HEK293 (cell line): ENCODE results near the gene ITGA2B.

Experiments used
- KLF9 ChIP-seq: fragments of 450-650 bp; formaldehyde crosslinking; IDR thresholded peaks from 2 replicates; pipeline ENCODE4 v1.5.1; 2016; ENCODE audit warnings: missing biosample characterization, missing genetic modification characterization, low read depth
- MYNN ChIP-seq: fragments of 450-650 bp; formaldehyde crosslinking; IDR thresholded peaks from 2 replicates; pipeline ENCODE4 v1.5.1; 2016; ENCODE audit warnings: missing biosample characterization, missing genetic modification characterization, borderline replicate concordance
- PBX3 ChIP-seq: sonication (generic); formaldehyde crosslinking; IDR thresholded peaks from 2 replicates; pipeline ENCODE4 v1.8.1; 2022; ENCODE audit warnings: mild to moderate bottlenecking, moderate library complexity, missing genetic modification reagents
- PRDM1 ChIP-seq: fragments of 450-650 bp; formaldehyde crosslinking; IDR thresholded peaks from 2 replicates; pipeline ENCODE4; 2016; ENCODE audit warnings: missing biosample characterization, missing genetic modification characterization
- PRDM4 ChIP-seq: fragments of 450-650 bp; formaldehyde crosslinking; IDR thresholded peaks from 2 replicates; pipeline ENCODE4 v1.5.1; 2017; ENCODE audit warnings: missing biosample characterization, missing genetic modification characterization
- ZBTB17 ChIP-seq: fragments of 450-650 bp; formaldehyde crosslinking; IDR thresholded peaks from 2 replicates; pipeline ENCODE4 v1.5.1; 2016; ENCODE audit warnings: missing biosample characterization, missing genetic modification characterization
- ZNF214 ChIP-seq: fragments of 450-650 bp; formaldehyde crosslinking; IDR thresholded peaks from 2 replicates; pipeline ENCODE4 v1.5.1; 2017; ENCODE audit warnings: missing biosample characterization, mild to moderate bottlenecking, missing genetic modification characterization, borderline replicate concordance
- ZNF280D ChIP-seq: fragments of 450-650 bp; formaldehyde crosslinking; IDR thresholded peaks from 2 replicates; pipeline ENCODE4 v1.5.1; 2016; ENCODE audit warnings: missing biosample characterization, missing genetic modification characterization
- ZNF302 ChIP-seq: fragments of 450-650 bp; formaldehyde crosslinking; IDR thresholded peaks from 2 replicates; pipeline ENCODE4 v1.5.1; 2016; ENCODE audit warnings: missing biosample characterization, missing genetic modification characterization, low read depth
- ZNF776 ChIP-seq: fragments of 450-650 bp; formaldehyde crosslinking; IDR thresholded peaks from 2 replicates; pipeline ENCODE4 v1.5.0; 2017; ENCODE audit warnings: missing biosample characterization, missing genetic modification characterization, borderline replicate concordance
- ZNF792 ChIP-seq: fragments of 450-650 bp; formaldehyde crosslinking; IDR thresholded peaks from 2 replicates; pipeline ENCODE4 v1.5.1; 2016; ENCODE audit warnings: missing biosample characterization, missing genetic modification characterization
- TF ChIP-seq, protein P1 (sequence below): fragments of 450-650 bp; formaldehyde crosslinking; IDR thresholded peaks from 2 replicates; pipeline ENCODE4 v1.5.1; 2016; ENCODE audit warnings: missing biosample characterization, missing genetic modification characterization

GRCh38 chr17:44394833-44395232 lies 5.4 kb upstream of the ITGA2B start:
- TF ChIP-seq MYNN (tag by site-specific recombination), result no peak
- TF ChIP-seq ZNF280D (tag by site-specific recombination), result no peak
- TF ChIP-seq, protein P1, sequence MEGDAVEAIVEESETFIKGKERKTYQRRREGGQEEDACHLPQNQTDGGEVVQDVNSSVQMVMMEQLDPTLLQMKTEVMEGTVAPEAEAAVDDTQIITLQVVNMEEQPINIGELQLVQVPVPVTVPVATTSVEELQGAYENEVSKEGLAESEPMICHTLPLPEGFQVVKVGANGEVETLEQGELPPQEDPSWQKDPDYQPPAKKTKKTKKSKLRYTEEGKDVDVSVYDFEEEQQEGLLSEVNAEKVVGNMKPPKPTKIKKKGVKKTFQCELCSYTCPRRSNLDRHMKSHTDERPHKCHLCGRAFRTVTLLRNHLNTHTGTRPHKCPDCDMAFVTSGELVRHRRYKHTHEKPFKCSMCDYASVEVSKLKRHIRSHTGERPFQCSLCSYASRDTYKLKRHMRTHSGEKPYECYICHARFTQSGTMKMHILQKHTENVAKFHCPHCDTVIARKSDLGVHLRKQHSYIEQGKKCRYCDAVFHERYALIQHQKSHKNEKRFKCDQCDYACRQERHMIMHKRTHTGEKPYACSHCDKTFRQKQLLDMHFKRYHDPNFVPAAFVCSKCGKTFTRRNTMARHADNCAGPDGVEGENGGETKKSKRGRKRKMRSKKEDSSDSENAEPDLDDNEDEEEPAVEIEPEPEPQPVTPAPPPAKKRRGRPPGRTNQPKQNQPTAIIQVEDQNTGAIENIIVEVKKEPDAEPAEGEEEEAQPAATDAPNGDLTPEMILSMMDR (tag by site-specific recombination), result no peak
- no peak for TF ChIP-seq PRDM4 (tag by site-specific recombination)
- TF ChIP-seq ZBTB17 (tag by site-specific recombination), result no peak
- no peak for TF ChIP-seq PRDM1 (tag by site-specific recombination)
- no peak for TF ChIP-seq KLF9 (tag by site-specific recombination)
- no peak for TF ChIP-seq ZNF302 (tag by site-specific recombination)
- TF ChIP-seq ZNF792 (tag by site-specific recombination), result no peak
- no peak for TF ChIP-seq PBX3
- TF ChIP-seq ZNF776 (tag by site-specific recombination), result no peak
- TF ChIP-seq ZNF214 (tag by site-specific recombination), result no peak
